ENCODE results near the gene CBFA2T3. TPM values are rescaled to one million over a fixed set of nuclear protein-coding genes. Genes with fewer than 3 reads are reported as not detected.
A peak's percentile ranks its signal among the peaks of the same experiment; 100 is the strongest.

CBFA2T3 gene
- total RNA-seq, 4 donors from 2014 or later: 0.78 to 5.0 (median 2.8) TPM

- no peak for TF ChIP-seq POLR2A (IDR thresholded peaks at IDR 0.05)
- TF ChIP-seq CTCF (IDR thresholded peaks at IDR 0.05): no peak
- TF ChIP-seq EP300 (IDR thresholded peaks at IDR 0.05): no peak
- no peak for DNase-seq (ENCODE audit: low spot score in 2 of 2)
- WGBS, 2 donors: 35 to 38% methylated on average over 35 to 37 of the region's 37 CpGs
- Histone ChIP-seq H3K4me3 (peak overlapping the region in 1 of 4 donors; percentile 27), H3K9me3 (no peaks in the 10 kb centered on the region), H3K36me3 (no peaks in the 10 kb centered on the region), H3K4me1 (peaks cover 0 to 11% (median 0%) of the 10 kb centered on the region in 4 donors), H3K27me3 (peaks cover 0 to 31% of the 10 kb centered on the region in 2 donors), H3K27ac (no peak overlapping the region)
These were observed 106.2 kb downstream of the CBFA2T3 start for GRCh38 chr16:88870608-88871348.

GRCh38 chr16:88869673-88869980, 107.4 kb downstream of the CBFA2T3 start:
- H3K4me3 ChIP-seq: no peak overlapping the region
- H3K4me1 ChIP-seq: peaks cover 0 to 11% (median 0%) of the 10 kb centered on the region in 4 donors
- WGBS, 2 donors: 81 to 87% methylated on average over 4 to 9 of the region's 9 CpGs
- H3K27ac ChIP-seq: no peak overlapping the region
- TF ChIP-seq EP300 (IDR thresholded peaks at IDR 0.05) (no peak), CTCF (IDR thresholded peaks at IDR 0.05) (no peak), POLR2A (IDR thresholded peaks at IDR 0.05) (no peak)
- no peaks in the 10 kb centered on the region for H3K9me3 ChIP-seq
- no peaks in the 10 kb centered on the region for H3K36me3 ChIP-seq
- DNase-seq (ENCODE audit: low spot score in 2 of 2): no peak
- H3K27me3 ChIP-seq: peaks cover 0 to 31% of the 10 kb centered on the region in 2 donors

- TF ChIP-seq POLR2A (IDR thresholded peaks at IDR 0.05) (no peak), EP300 (IDR thresholded peaks at IDR 0.05) (no peak), CTCF (IDR thresholded peaks at IDR 0.05) (no peak)
These were observed 107.9 kb downstream of the CBFA2T3 start for GRCh38 chr16:88868974-88869672.

GRCh38 chr16:88867581-88868246, 109.3 kb downstream of the CBFA2T3 start:
- DNase-seq (ENCODE audit: low spot score in 2 of 2): no peak
- Histone ChIP-seq H3K27me3 (peaks cover 0 to 31% of the 10 kb centered on the region in 2 donors), H3K4me3 (no peak overlapping the region), H3K36me3 (peaks cover 0 to 13% (median 0%) of the 10 kb centered on the region in 3 donors), H3K4me1 (peaks cover 0 to 11% (median 0%) of the 10 kb centered on the region in 4 donors), H3K9me3 (no peaks in the 10 kb centered on the region), H3K27ac (no peak overlapping the region)
- 81% methylated on average over 21 to 23 of the region's 24 CpGs for WGBS, 2 donors
- no peak for TF ChIP-seq CTCF (IDR thresholded peaks at IDR 0.05)
- TF ChIP-seq POLR2A (IDR thresholded peaks at IDR 0.05): no peak
- TF ChIP-seq EP300 (IDR thresholded peaks at IDR 0.05): no peak

More at GRCh38 chr16:88868974-88869672, 107.9 kb downstream of the CBFA2T3 start:
- Histone ChIP-seq H3K9me3 (no peaks in the 10 kb centered on the region), H3K36me3 (no peaks in the 10 kb centered on the region), H3K27me3 (peaks cover 0 to 31% of the 10 kb centered on the region in 2 donors), H3K27ac (no peak overlapping the region), H3K4me1 (peaks cover 0 to 11% (median 0%) of the 10 kb centered on the region in 4 donors), H3K4me3 (no peak overlapping the region)
- DNase-seq (ENCODE audit: low spot score in 2 of 2): no peak
- WGBS, 2 donors: 82 to 85% methylated on average over 26 to 27 of the region's 27 CpGs

Data from tibial nerve (tissue), 4 donors.